ENCODE results near the gene PEA15. TPM values are rescaled to one million over a fixed set of nuclear protein-coding genes. Genes with fewer than 3 reads are reported as not detected.

PEA15 gene
- total and polyA plus RNA-seq, 2 donors (not counting 3 experiments of a cell fraction or from before 2014, with no cell fraction given): 250 to 304 TPM

DNA sequence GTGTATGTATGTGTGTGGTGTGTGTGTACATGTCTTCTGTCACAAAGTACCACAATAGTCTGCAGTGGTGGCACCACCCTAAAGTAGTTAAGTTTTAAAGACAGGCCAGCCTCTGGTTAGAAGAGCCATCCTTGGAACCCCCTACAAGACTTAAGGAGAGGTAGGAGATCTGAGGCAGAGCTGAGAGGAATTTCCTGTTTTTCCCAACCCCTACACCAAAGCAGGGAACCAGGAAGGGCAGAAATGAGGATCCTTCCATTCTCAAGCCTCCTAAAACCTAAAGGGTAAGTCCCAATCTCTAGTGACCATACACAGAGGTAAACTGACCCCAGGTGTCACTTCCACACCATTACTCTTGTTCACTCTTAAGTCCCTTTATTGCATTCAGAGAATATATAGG is 11.1 kb downstream of the PEA15 start:
- Histone ChIP-seq H3K4me1 (ENCODE audit: control insufficient read depth, extremely low read depth, insufficient read depth, low read length) (peaks cover 12% of the 10 kb centered on the region), H3K9me3 (replicated peaks; ENCODE audit: control insufficient read depth, insufficient read depth, low read length) (no peaks in the 10 kb centered on the region), H3K9me1 (replicated peaks; ENCODE audit: control insufficient read depth, extremely low read depth, insufficient read depth, low read length) (no peaks in the 10 kb centered on the region), H3K4me3 (replicated peaks in 1 of 3; ENCODE audit: insufficient read depth in 1 of 3, low read depth in 1 of 3, low read length in 3 of 3) (no peak overlapping the region), H3K4me2 (ENCODE audit: insufficient read depth, low read length) (no peak overlapping the region), H3K79me2 (ENCODE audit: control insufficient read depth, insufficient read depth, low read length) (peaks cover 7% of the 10 kb centered on the region), H2AFZ (ENCODE audit: low read depth, low read length) (no peak overlapping the region), H3K36me3 (ENCODE audit: control insufficient read depth in 2 of 2, extremely low read depth in 1 of 2, insufficient read depth in 2 of 2, low read length in 2 of 2) (peaks cover 56 to 57% of the 10 kb centered on the region in 2 experiments), H4K20me1 (replicated peaks; ENCODE audit: control insufficient read depth, extremely low read depth, insufficient read depth, low read length) (no peaks in the 10 kb centered on the region), H3K27ac (ENCODE audit: insufficient read depth, low read depth, low read length) (no peak overlapping the region), H3K27me3 (ENCODE audit: control insufficient read depth in 2 of 2, insufficient read depth in 2 of 2, low read length in 2 of 2) (no peaks in the 10 kb centered on the region), H3K9ac (replicated peaks; ENCODE audit: extremely low read depth, insufficient read depth, low read length) (no peak overlapping the region)
- DNase-seq (ENCODE audit: low read depth, low spot score): no peak
- CTCF ChIA-PET: interaction anchor here (2.3 to 4.5 kb wide), 2 partner anchors 23 to 36 kb away, joined by 17 to 21 read pairs; no protein-coding TSS in a partner anchor
- no peak for TF ChIP-seq MYC (IDR thresholded peaks at IDR 0.05; ENCODE audit: low read depth, low read length)
- TF ChIP-seq POLR2A (IDR thresholded peaks at IDR 0.05; ENCODE audit: low read depth, low read length): peak; percentile 35
- FAIRE-seq: no peak
- no TSS peak for BruUV-seq (replicated peaks)
- intact Hi-C loops (cut with micrococcal nuclease) (no loop called here), dilution Hi-C loops (cut with MboI; ENCODE audit: extremely low pct_ligation_motif_present, low sequenced_read_pairs) (no loop called here)
- POLR2A ChIA-PET: no interaction called here

DNA sequence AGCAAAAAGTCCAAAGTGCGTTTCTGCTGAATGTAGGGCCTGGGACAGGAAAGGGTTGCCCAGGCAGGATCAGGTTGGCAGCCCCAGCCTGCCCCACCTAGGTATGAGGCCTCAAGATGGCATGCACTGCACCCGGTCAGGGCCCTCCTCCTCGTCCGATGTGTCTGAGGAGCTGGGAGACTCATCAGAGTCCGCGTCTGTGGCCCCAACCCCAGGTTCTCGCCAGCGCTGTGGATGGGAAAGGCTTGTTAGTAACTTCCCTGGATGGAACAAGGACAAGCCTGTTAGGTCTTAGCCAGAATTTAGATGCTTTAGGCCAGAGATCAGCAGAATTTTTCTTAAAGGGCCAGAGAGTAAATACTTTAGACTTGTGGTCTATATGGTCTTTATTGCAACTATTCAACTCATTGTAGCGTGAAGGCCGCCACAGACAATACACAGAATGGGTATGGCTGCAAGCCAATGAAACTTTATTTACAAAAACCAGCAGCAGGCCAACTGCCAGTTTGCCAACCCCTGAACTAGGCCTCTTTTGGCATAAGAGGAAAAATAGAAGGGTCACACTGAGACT is 12.4 kb downstream of the PEA15 start:
- Histone ChIP-seq H2AFZ (ENCODE audit: low read depth, low read length) (no peak overlapping the region), H3K9me3 (replicated peaks; ENCODE audit: control insufficient read depth, insufficient read depth, low read length) (no peaks in the 10 kb centered on the region), H3K4me3 (replicated peaks in 1 of 3; ENCODE audit: insufficient read depth in 1 of 3, low read depth in 1 of 3, low read length in 3 of 3) (no peak overlapping the region), H3K4me1 (ENCODE audit: control insufficient read depth, extremely low read depth, insufficient read depth, low read length) (peaks cover 12% of the 10 kb centered on the region), H3K27ac (ENCODE audit: insufficient read depth, low read depth, low read length) (no peak overlapping the region), H3K9ac (replicated peaks; ENCODE audit: extremely low read depth, insufficient read depth, low read length) (no peak overlapping the region), H3K9me1 (replicated peaks; ENCODE audit: control insufficient read depth, extremely low read depth, insufficient read depth, low read length) (no peaks in the 10 kb centered on the region), H4K20me1 (replicated peaks; ENCODE audit: control insufficient read depth, extremely low read depth, insufficient read depth, low read length) (no peaks in the 10 kb centered on the region), H3K27me3 (ENCODE audit: control insufficient read depth in 2 of 2, insufficient read depth in 2 of 2, low read length in 2 of 2) (no peaks in the 10 kb centered on the region), H3K79me2 (ENCODE audit: control insufficient read depth, insufficient read depth, low read length) (no peaks in the 10 kb centered on the region), H3K36me3 (ENCODE audit: control insufficient read depth in 2 of 2, extremely low read depth in 1 of 2, insufficient read depth in 2 of 2, low read length in 2 of 2) (peaks cover 47 to 54% of the 10 kb centered on the region in 2 experiments), H3K4me2 (ENCODE audit: insufficient read depth, low read length) (no peak overlapping the region)
- dilution Hi-C loops (cut with MboI; ENCODE audit: extremely low pct_ligation_motif_present, low sequenced_read_pairs): no loop called here
- BruUV-seq (replicated peaks): no TSS peak
- no peak for TF ChIP-seq JUN (IDR thresholded peaks at IDR 0.05; ENCODE audit: borderline replicate concordance, insufficient read depth, insufficient read length, low read depth)
- TF ChIP-seq POLR2A (IDR thresholded peaks at IDR 0.05; ENCODE audit: low read depth, low read length): no peak
- no peak for TF ChIP-seq EZH2 (IDR thresholded peaks at IDR 0.05; ENCODE audit: borderline replicate concordance, low read depth, low read length, severe bottlenecking)
- TF ChIP-seq MYC (IDR thresholded peaks at IDR 0.05; ENCODE audit: low read depth, low read length): no peak
- no peak for TF ChIP-seq GATA2 (IDR thresholded peaks at IDR 0.05; ENCODE audit: insufficient read depth, insufficient read length, low read depth, low read length)
- TF ChIP-seq, protein P1, sequence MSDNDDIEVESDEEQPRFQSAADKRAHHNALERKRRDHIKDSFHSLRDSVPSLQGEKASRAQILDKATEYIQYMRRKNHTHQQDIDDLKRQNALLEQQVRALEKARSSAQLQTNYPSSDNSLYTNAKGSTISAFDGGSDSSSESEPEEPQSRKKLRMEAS (IDR thresholded peaks at IDR 0.05; ENCODE audit: insufficient read depth, insufficient read length): no peak
- TF ChIP-seq POLR2AphosphoS5 (IDR thresholded peaks at IDR 0.05; ENCODE audit: insufficient read depth, low read depth, low read length): no peak
- no peak for TF ChIP-seq FOS (IDR thresholded peaks at IDR 0.05; ENCODE audit: borderline replicate concordance, insufficient read depth, low read length)
- TF ChIP-seq, protein P2, sequence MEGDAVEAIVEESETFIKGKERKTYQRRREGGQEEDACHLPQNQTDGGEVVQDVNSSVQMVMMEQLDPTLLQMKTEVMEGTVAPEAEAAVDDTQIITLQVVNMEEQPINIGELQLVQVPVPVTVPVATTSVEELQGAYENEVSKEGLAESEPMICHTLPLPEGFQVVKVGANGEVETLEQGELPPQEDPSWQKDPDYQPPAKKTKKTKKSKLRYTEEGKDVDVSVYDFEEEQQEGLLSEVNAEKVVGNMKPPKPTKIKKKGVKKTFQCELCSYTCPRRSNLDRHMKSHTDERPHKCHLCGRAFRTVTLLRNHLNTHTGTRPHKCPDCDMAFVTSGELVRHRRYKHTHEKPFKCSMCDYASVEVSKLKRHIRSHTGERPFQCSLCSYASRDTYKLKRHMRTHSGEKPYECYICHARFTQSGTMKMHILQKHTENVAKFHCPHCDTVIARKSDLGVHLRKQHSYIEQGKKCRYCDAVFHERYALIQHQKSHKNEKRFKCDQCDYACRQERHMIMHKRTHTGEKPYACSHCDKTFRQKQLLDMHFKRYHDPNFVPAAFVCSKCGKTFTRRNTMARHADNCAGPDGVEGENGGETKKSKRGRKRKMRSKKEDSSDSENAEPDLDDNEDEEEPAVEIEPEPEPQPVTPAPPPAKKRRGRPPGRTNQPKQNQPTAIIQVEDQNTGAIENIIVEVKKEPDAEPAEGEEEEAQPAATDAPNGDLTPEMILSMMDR (IDR thresholded peaks at IDR 0.05; ENCODE audit: extremely low read depth in 1 of 2, insufficient read depth in 1 of 2, low read depth in 1 of 2, low read length in 2 of 2): no peak
- ChIA-PET CTCF (interaction anchor here (1.0 to 6.0 kb wide), 6 partner anchors 9 to 115 kb away, joined by 3 to 511 read pairs (median 54); partner anchors contain the start of gene CASQ1), POLR2A (no interaction called here)
- no peak for FAIRE-seq
- intact Hi-C loops (cut with micrococcal nuclease): no loop called here
- peak; percentile 60 for DNase-seq (ENCODE audit: low read depth, low spot score)

All from endothelial cell of umbilical vein (primary cell).